Chondrocyte (in vitro differentiated cells): ENCODE data around the gene ARHGAP26. TPM values are rescaled to one million over a fixed set of nuclear protein-coding genes. Genes with fewer than 3 reads are reported as not detected.

Experiments used
- DNase-seq: peaks from one replicate; pipeline ENCODE4 v3.0.0; 2021; ENCODE audit warnings: mixed read lengths, low spot score
- H3K27ac Mint-ChIP-seq: one replicate; pipeline ENCODE4 v1.8.0; 2021; ENCODE audit warnings: mild to moderate bottlenecking, moderate library complexity, mixed read lengths; ENCODE audit not compliant: unreplicated experiment
- H3K27me3 Mint-ChIP-seq: 2 replicates; pipeline ENCODE4 v1.8.0; 2021; ENCODE audit warnings: low read depth, mixed read lengths
- H3K36me3 Mint-ChIP-seq: 2 replicates; pipeline ENCODE4 v1.8.0; 2021; ENCODE audit warnings: low read depth, mixed read lengths
- H3K4me1 Mint-ChIP-seq: 2 replicates; pipeline ENCODE4 v1.8.0; 2021; ENCODE audit warnings: low read depth, mild to moderate bottlenecking, mixed read lengths
- H3K4me3 Mint-ChIP-seq: one replicate; pipeline ENCODE4 v1.8.0; 2021; ENCODE audit warnings: mild to moderate bottlenecking, moderate library complexity, mixed read lengths; ENCODE audit not compliant: unreplicated experiment
- H3K9me3 Mint-ChIP-seq: 2 replicates; pipeline ENCODE4 v1.8.0; 2021; ENCODE audit warnings: low read depth, mixed read lengths
- CTCF ChIP-seq: fragments of 200-600 bp; sonication (generic); IDR thresholded peaks from 2 replicates; pipeline ENCODE4 v1.5.0; 2021; ENCODE audit warnings: antibody characterized with exemption, mild to moderate bottlenecking, moderate library complexity
- total RNA-seq: library from RNA; stranded (reverse); gene quantifications from 3 replicates; pipeline ENCODE4 v1.2.1, GENCODE V29; 2021

ARHGAP26 gene
- total RNA-seq, 1 donor from 2014 or later: 16.4 TPM

- H3K4me1 Mint-ChIP-seq: peaks cover 17% of the 10 kb centered on the region
- TF ChIP-seq CTCF: no peak
These were observed 481.0 kb downstream of the ARHGAP26 start for GRCh38 chr5:143251190-143251589.

GRCh38 chr5:143251946-143252345 lies 481.8 kb downstream of the ARHGAP26 start:
- Mint-ChIP-seq H3K9me3 (no peaks in the 10 kb centered on the region), H3K27ac (no peak overlapping the region), H3K4me3 (no peak overlapping the region), H3K4me1 (peaks cover 14% of the 10 kb centered on the region), H3K27me3 (no peaks in the 10 kb centered on the region), H3K36me3 (no peaks in the 10 kb centered on the region)
- no peak for TF ChIP-seq CTCF
- no peak for DNase-seq

More at GRCh38 chr5:143251190-143251589, 481.0 kb downstream of the ARHGAP26 start:
- Mint-ChIP-seq H3K36me3 (no peaks in the 10 kb centered on the region), H3K4me3 (no peak overlapping the region), H3K27me3 (no peaks in the 10 kb centered on the region), H3K9me3 (no peaks in the 10 kb centered on the region), H3K27ac (no peak overlapping the region)
- DNase-seq: no peak

- DNase-seq: no peak
- no peak for TF ChIP-seq CTCF
- Mint-ChIP-seq H3K4me1 (no peaks in the 10 kb centered on the region), H3K9me3 (no peaks in the 10 kb centered on the region), H3K27ac (no peak overlapping the region), H3K36me3 (no peaks in the 10 kb centered on the region), H3K4me3 (no peak overlapping the region), H3K27me3 (no peaks in the 10 kb centered on the region)
These were observed 484.6 kb downstream of the ARHGAP26 start for GRCh38 chr5:143254819-143255218.

- Mint-ChIP-seq H3K4me3 (no peak overlapping the region), H3K36me3 (no peaks in the 10 kb centered on the region), H3K4me1 (peaks cover 12% of the 10 kb centered on the region), H3K27me3 (no peaks in the 10 kb centered on the region), H3K9me3 (no peaks in the 10 kb centered on the region), H3K27ac (no peak overlapping the region)
- no peak for DNase-seq
- TF ChIP-seq CTCF: no peak
These were observed 488.5 kb downstream of the ARHGAP26 start for GRCh38 chr5:143258559-143259253.

- DNase-seq: no peak
- Mint-ChIP-seq H3K36me3 (no peaks in the 10 kb centered on the region), H3K4me3 (no peak overlapping the region), H3K27me3 (no peaks in the 10 kb centered on the region), H3K4me1 (peaks cover 12% of the 10 kb centered on the region), H3K9me3 (no peaks in the 10 kb centered on the region), H3K27ac (no peak overlapping the region)
- no peak for TF ChIP-seq CTCF
These were observed 489.1 kb downstream of the ARHGAP26 start for GRCh38 chr5:143259254-143259605.
